HG03066 (cell line): Measurements from ENCODE around the gene SFT2D1.

ENCODE experiments used
- ATAC-seq: cut with Tn5 transposase; IDR thresholded peaks from one replicate; pipeline ENCODE4 v1.9.1; 2021; ENCODE audit warnings: low read depth; ENCODE audit not compliant: unreplicated experiment

Gene SFT2D1

DNA sequence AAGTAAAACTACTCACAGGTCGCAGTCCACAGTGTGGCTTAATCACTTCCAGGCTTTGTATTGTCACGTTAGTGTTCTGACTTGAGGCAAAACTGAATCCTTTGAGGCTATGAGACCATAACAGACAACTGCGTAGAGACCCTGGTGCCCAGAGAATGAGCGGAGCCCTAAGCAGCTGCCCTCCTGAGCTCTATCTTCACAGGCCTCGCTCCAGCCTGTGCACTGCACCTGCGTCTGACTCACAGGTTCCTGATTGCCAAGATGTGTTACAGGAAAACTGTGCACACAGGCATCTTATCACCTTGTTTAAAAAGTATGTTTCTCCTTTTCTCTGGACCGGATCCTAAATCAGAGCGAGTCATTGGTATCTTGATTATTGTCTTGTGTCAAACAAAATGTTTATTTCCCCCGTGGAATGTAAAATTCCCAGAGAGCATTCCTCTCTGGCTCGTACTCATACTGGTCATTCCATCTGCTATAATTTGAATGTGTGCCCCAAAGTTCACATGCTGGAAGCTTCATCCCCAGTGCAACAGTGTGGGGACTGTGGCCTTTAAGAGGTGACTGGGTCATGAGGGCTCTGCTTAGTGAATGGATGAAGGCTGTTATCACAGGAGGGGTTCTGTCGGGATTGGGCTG, 59.8 kb downstream of the SFT2D1 start:
- no peak for ATAC-seq

DNA sequence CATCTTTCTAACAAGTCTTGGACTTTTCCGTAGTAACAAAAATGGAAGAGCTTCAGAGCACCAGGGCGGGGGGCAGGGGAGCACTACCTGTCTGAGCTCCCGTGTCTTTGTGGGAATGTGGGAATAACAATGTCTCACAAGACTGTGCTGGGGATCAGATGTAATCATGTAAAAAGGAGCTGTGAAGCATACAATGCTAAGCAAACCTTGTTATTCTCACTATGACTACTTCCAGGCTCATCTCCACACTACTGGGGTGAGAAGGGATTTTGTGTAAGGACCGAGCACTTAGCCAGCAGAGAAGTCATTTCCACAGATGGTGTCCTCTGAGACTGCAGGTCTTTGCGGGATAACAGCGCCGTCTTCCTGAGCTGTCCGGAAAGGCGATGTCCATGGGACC, 61.2 kb downstream of the SFT2D1 start:
- no peak for ATAC-seq

DNA sequence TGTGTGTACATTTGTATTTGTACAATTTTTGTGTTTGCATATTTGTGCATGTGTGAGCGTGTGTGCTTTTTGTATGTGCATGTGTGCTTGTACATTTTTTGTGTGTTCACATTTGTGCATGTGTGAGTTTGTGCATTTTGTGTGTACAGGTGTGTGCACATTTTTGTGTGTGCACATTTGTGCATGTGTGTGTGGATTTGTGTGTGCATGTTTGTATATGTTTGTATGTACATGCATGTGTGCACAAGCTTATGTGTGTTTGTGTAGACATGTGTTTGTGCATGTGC, 63.0 kb downstream of the SFT2D1 start:
- ATAC-seq = no peak

DNA sequence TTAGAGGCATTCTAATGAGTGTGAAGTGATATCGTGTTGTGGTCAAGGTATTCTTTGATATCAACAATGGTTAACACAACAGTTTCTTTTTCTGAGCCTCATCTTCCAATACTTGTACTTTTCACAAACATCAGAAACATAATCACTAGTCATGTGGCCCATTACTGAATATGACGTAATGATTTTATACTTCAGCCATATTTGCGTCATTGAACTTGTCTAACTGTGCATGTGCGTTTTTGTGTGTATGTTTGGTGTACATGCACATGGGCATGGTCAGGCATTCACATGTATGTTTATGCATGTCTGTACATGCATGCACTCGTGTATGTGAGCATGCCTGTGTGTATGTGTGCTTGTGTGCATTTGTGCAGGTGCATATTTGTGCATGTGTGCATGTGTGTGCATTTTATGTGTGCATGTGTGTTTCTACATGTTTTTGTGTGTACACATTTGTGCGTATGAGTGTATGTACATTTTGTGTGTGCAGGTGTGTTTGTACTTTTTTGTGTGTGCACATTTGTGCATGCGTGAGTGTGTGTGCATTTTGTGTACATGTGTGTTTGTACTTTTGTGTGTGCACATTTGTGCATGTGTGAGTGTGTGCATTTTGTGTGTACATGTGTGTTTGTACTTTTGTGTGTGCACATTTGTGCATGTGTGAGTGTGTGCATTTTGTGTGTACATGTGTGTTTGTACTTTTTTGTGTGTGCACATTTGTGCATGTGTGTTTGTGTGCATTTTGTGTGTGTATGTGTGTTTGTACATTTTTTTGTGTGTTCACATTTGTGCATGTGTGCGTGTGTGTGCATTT, 63.6 kb downstream of the SFT2D1 start:
- ATAC-seq = no peak

DNA sequence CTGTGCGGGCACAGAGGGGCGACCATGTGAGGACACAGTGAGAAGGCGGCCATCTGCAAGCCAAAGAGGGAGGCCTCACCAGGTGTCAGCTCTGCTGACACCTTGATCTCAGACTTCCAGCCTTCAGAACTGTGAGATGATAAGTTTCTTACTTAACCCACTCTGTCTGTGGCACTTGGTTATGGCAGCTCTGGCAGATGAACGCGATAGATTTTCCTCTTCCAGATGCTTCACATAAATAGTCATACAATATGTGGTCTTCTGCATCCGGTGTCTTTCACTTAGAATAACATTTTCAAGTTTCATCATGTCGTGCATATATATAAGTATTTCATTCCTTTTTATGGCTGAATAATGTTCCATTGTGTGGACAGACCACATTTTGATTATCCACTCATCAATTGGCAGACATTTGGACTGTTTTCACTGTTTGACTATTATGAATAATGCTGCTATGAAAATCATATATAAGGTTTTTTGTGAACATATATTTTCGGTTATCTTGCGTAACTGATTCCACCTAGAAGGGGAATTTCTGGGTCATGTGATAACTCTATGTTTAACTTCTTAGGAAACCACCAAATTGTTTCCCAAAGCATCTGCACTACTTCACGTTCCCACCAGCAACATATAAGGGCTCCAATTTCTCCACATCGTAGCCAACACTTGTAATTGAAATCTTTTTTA, 64.3 kb downstream of the SFT2D1 start:
- no peak for ATAC-seq

DNA sequence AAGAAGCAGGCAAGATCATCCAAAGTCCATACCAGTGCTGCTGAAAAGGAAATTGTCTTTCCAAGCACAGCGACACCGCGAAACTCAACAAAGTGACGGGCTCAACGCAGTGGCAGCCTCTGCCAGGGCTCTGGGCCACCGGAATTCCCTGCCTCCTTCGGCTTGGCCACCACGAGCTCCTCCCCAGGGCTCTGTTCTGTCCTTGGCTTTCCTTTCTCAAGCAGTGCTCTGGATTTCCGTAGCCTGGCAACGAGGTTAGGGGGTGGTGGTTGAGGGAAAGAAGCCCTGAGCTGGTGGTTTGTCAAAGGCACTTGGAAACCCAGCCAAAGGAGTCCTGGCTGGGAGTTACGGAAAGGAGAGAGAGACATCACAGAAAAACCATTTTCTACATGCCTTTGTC, 65.3 kb downstream of the SFT2D1 start:
- no peak for ATAC-seq

DNA sequence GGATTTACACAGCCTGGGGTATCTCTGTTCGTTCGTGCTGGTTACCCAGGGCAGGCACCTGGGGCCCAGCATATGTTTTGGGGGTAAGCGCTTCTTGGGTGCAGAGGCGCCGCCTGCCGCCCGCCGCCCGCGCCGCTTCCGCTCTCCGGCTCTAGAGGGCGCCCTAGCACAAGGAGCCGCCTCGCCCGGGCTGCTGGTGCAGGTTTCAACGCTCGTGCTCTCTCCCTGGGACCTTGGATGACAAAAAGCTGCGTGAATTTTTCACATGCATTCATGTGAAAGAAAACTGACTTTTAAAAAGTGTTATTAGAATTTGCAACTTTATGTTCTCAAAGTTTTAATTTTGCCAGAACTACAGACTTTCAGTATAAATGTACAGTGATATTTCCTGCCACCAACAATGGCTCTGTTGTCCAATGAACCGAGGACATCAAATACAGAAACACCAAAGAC, 66.6 kb downstream of the SFT2D1 start:
- peak; percentile 77 for ATAC-seq

DNA sequence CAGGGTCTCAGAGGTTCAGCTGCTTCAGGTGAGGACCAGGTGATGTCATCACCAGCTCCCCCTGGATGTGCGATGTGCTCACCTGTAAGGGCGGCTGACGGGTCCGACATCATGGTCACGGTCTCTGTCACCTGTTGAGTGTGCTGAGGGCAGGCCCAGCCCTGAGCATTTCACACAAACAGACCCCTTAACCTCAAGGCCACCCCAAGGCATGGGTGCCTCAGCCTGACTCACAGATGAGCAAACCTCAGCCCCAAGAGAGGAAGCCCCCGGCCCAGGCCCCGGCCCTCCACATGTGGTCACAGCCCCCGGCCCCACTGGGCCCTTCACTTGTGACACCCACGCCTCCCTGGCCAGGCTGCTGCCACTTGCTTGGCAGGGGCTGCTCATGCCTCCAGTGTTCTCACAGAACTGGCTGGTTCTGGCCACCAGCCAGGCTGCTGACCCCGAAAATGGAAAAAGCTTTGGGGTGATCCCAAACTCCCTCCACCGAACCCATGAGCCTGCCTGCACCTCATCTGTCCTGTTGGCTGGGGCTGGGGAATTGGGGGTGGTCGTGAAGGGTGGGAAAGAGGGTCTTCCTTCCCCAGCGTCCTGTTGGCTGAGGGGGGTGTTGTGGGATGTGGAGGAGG, 67.5 kb downstream of the SFT2D1 start:
- ATAC-seq = no peak

DNA sequence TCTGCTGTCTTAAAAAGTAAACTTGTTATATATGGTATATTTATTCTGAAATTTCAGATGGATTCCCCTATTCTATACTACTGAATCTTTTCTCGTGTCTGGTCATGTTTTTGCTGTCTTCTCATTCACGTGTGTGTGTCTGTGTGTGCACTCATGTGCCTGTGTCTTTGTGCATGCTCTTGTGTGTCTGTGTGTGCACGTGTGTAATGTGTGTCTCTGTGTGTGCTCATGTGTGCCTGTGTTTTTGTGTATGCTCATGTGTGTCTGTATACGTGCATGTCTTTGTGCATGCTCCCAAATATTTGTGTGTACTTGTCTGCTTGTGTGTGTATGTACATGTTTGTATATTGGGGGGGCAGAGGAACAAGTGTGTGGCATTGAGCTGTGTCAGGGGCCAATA, 68.2 kb downstream of the SFT2D1 start:
- no peak for ATAC-seq

DNA sequence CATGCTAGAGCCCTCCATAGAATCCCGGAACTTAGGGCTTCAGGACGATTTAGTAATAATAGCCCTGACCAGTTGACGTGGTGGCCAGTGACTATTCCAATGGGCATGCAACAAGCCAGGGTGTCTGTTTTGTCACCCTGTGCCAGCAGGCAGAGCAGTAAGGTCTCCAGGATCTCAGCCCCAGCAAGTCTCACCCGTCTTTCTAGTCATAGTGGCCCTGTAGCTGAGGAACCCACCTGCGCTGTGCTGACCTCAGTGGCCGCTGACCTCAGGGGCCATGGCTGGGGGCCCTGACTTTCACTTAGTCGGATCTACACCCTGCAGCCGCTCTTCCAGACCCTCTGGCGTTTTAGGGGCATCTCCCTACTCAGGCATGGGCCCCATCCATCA, 71.0 kb downstream of the SFT2D1 start:
- ATAC-seq = no peak

DNA sequence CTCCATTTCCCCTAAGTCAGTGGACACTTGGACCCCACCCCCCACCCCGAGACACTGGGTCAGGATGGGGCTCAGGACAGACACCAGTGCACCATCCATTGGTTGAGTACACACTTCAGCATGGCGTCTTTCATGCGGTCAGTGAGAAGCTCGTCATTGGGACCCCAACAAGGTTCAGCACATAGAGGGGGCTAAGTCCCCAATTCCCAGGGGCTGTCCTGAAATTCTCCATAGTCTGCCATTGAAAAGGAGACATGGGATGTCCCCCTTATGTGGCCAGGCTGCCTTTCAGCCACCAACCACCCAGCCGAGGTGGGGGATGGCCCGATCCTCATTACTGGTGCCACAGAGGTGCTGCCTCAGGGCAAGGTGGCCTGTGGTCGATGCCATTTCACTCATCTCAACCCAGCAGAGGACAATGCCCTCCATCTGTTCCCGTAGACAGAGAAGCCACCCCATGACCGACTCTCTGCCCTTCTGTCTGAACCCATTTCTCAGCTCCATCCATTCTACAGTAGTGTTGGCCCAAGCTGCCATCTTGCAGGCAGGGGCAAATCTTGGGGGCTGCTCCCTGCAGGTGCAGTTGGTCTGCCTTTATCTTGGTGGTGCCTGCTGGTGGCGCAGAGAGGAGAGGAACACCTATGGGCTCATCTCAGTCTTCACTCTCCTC, 71.5 kb downstream of the SFT2D1 start:
- no peak for ATAC-seq
